ENCODE measurements around the gene FCHSD2.
A peak's percentile ranks its signal among the peaks of the same experiment; 100 is the strongest.
"Not testable (repeated sequence)": the region's sequence is repeated elsewhere in the genome, so short reads cannot be mapped to it uniquely, and the experiment has no call there.

Gene FCHSD2

GRCh38 chr11:73002214-73002613, 139.9 kb downstream of the FCHSD2 start:
- DNase-seq, result no peak

- no peak for DNase-seq
These were observed 140.5 kb downstream of the FCHSD2 start for GRCh38 chr11:73001615-73002014.

- DNase-seq, result no peak
These were observed 143.4 kb downstream of the FCHSD2 start for GRCh38 chr11:72998676-72999075.

GRCh38 chr11:72996959-72997358, 145.2 kb downstream of the FCHSD2 start:
- DNase-seq, result no peak

- DNase-seq, result no peak
These were observed 152.4 kb downstream of the FCHSD2 start for GRCh38 chr11:72989727-72990126.

- no peak for DNase-seq
These were observed 153.3 kb downstream of the FCHSD2 start for GRCh38 chr11:72988821-72989220.

- DNase-seq, result no peak
These were observed 156.5 kb downstream of the FCHSD2 start for GRCh38 chr11:72985645-72986044.

- no peak for DNase-seq
These were observed 157.6 kb downstream of the FCHSD2 start for GRCh38 chr11:72984453-72985077.

GRCh38 chr11:72983560-72983959, 158.6 kb downstream of the FCHSD2 start:
- no peak for DNase-seq

GRCh38 chr11:72981971-72982685, 160.0 kb downstream of the FCHSD2 start:
- DNase-seq, result no peak

GRCh38 chr11:72981080-72981479, 161.0 kb downstream of the FCHSD2 start:
- DNase-seq, result no peak

GRCh38 chr11:72977782-72978181, 164.3 kb downstream of the FCHSD2 start:
- not testable (repeated sequence) for DNase-seq

- not testable (repeated sequence) for DNase-seq
These were observed 165.6 kb downstream of the FCHSD2 start for GRCh38 chr11:72976522-72976892.

GRCh38 chr11:72975778-72976521, 166.2 kb downstream of the FCHSD2 start:
- DNase-seq, result peak; percentile 55

GRCh38 chr11:72974487-72975205, 167.5 kb downstream of the FCHSD2 start:
- DNase-seq, result no peak

GRCh38 chr11:72972496-72973128, 169.5 kb downstream of the FCHSD2 start:
- DNase-seq, result no peak

GRCh38 chr11:72971192-72971967, 170.7 kb downstream of the FCHSD2 start:
- DNase-seq, result no peak

- no peak for DNase-seq
These were observed 171.5 kb downstream of the FCHSD2 start for GRCh38 chr11:72970557-72971118.

- DNase-seq, result no peak
These were observed 172.2 kb downstream of the FCHSD2 start for GRCh38 chr11:72969894-72970335.

GRCh38 chr11:72968390-72968789, 173.7 kb downstream of the FCHSD2 start:
- DNase-seq, result no peak

GRCh38 chr11:72965672-72966071, 176.4 kb downstream of the FCHSD2 start:
- DNase-seq, result no peak

- no peak for DNase-seq
These were observed 179.4 kb downstream of the FCHSD2 start for GRCh38 chr11:72962717-72963116.
